ENCODE data around the gene OTOA.

OTOA gene

DNA sequence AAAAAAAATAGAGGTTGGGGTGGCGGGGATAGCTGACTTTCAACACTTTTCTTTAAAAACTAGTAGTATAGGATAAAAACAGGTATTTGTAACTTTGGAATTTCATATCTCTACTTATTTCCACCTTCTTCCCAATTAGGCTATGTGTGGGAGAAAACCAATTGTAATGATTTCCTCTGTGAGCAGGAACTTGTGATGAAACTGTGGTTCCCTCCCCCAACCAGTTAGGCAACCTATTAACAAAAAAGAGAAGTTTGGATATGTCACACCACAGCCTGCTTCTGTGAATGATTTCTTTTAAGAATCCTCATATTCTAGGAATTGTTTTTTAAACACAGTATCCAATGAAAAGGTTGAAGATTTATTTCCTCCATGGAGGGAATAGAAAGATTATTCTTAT lies 13.2 kb upstream of the OTOA start:
- H3K4me3 ChIP-seq (ENCODE audit: low read depth, low read length), result no peak overlapping the region
- DNase-seq (ENCODE audit: low read depth, low spot score), result no peak
- TF ChIP-seq, protein P1, sequence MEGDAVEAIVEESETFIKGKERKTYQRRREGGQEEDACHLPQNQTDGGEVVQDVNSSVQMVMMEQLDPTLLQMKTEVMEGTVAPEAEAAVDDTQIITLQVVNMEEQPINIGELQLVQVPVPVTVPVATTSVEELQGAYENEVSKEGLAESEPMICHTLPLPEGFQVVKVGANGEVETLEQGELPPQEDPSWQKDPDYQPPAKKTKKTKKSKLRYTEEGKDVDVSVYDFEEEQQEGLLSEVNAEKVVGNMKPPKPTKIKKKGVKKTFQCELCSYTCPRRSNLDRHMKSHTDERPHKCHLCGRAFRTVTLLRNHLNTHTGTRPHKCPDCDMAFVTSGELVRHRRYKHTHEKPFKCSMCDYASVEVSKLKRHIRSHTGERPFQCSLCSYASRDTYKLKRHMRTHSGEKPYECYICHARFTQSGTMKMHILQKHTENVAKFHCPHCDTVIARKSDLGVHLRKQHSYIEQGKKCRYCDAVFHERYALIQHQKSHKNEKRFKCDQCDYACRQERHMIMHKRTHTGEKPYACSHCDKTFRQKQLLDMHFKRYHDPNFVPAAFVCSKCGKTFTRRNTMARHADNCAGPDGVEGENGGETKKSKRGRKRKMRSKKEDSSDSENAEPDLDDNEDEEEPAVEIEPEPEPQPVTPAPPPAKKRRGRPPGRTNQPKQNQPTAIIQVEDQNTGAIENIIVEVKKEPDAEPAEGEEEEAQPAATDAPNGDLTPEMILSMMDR (IDR thresholded peaks at IDR 0.05; ENCODE audit: low read depth, low read length), result no peak
- in situ Hi-C loops (cut with HindIII; ENCODE audit: low sequenced_read_pairs), result no loop called here

DNA sequence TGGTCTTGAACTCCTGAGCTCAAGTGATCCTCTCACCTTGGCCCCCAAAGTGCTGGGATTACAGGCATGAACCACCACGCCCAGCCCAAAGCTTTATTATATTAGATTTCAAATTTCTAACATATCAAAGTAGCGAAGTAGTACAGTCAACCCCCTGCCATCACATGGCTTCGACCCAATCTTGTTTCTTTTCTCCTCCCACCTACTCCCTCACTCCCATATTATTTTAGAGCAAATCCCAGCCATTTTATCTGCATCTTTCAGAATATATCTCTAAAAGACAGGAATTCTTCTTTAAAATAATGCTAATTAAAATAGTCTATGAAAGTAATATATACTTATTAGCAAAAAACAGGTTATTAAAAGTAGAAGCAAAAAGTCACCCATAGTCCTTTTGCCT lies 12.3 kb upstream of the OTOA start:
- TF ChIP-seq, protein P1 (IDR thresholded peaks at IDR 0.05; ENCODE audit: low read depth, low read length), result no peak
- H3K4me3 ChIP-seq (ENCODE audit: low read depth, low read length), result no peak overlapping the region
- no peak for DNase-seq (ENCODE audit: low read depth, low spot score)
- in situ Hi-C loops (cut with HindIII; ENCODE audit: low sequenced_read_pairs), result no loop called here

DNA sequence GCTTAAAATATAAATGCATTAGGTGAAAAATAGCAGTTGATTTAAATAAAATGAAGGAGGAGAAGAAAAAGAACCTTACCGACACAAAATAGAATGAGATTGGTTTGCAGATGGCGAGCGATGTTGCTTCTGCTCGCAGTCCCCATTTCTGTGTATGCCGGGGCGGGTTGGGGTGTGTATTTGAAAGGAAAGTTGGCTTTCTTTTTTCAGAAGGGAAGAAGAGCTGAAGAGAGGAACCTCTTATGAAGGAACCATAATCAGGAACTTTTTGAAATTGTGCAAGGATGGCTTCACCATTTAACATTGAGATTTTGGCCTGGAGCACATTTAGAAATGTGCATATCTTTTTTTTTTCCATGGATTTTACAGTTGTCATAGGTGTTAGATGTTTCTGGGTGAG lies 11.3 kb upstream of the OTOA start, which contains the start of gene IGSF6:
Gene IGSF6, minus strand, starts transcription at position 156 of the 400 bp plus-strand sequence. Its CDS starts 10 bp downstream, at position 146.
- no peak for DNase-seq (ENCODE audit: low read depth, low spot score)
- H3K4me3 ChIP-seq (ENCODE audit: low read depth, low read length), result no peak within 1 kb of the TSS
- in situ Hi-C loops (cut with HindIII; ENCODE audit: low sequenced_read_pairs), result no loop called here
- TF ChIP-seq, protein P1 (IDR thresholded peaks at IDR 0.05; ENCODE audit: low read depth, low read length), result no peak

DNA sequence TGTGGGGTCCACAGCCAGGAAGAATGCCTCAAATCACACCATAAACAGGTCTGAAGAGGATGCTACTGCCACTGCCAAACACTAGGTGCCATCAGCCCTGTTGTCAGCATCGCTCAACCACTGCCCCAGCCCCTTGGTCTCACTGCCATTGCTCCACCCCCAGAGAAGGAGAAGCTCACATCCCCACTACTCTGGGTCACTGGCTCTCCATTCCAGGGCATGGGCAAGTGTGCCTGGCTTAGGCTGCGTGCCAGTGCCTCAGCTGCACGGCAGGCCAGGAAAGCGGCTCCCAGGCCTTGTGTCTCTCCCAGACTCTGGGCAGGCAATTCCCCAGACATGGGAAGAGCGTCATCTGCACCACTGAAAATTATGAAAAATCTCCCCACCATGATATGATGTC lies 10.2 kb upstream of the OTOA start:
- in situ Hi-C loops (cut with HindIII; ENCODE audit: low sequenced_read_pairs), result no loop called here
- H3K4me3 ChIP-seq (ENCODE audit: low read depth, low read length), result no peak overlapping the region
- no peak for DNase-seq (ENCODE audit: low read depth, low spot score)
- TF ChIP-seq, protein P1 (IDR thresholded peaks at IDR 0.05; ENCODE audit: low read depth, low read length), result no peak

DNA sequence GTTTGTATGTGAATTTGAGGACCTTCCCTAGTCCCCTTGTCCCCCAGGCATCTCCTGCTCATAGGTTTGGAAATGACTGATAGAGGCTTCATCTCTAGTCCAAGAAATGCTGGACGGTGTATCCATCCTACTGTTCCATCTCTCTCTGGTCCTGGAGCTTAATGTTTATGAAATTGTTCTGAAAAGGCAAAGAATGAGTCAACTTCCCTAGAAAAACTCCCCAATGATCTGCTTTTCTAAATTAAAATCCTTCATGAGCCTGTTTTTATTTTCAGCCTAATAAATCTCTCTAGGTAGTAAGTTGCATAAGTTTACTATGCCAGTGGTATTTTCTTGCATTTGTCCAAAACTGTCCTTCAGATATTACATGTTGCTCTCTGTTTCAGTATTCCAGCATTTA lies 9.3 kb upstream of the OTOA start:
- DNase-seq (ENCODE audit: low read depth, low spot score), result no peak
- in situ Hi-C loops (cut with HindIII; ENCODE audit: low sequenced_read_pairs), result no loop called here
- TF ChIP-seq, protein P1 (IDR thresholded peaks at IDR 0.05; ENCODE audit: low read depth, low read length), result no peak
- H3K4me3 ChIP-seq (ENCODE audit: low read depth, low read length), result no peak overlapping the region

DNA sequence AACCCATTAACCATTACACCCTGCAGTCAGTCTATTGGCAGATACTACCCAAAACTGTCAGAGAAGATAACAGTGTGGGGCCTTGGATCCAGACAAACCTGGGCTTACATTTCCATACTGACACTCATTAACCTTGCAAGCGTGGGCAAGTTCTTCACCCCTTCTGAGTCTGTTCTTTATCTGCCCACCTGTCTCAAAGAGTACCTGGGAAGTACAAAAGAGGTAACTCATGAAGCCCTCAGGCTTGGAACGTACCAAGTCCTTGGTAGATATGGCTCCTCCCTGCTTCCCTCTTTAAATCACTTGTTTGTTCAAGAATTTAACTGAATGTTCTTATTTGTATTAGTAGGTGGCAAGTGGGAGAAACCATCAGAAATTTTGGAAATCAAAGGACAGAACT lies 8.9 kb upstream of the OTOA start:
- H3K4me3 ChIP-seq (ENCODE audit: low read depth, low read length), result no peak overlapping the region
- DNase-seq (ENCODE audit: low read depth, low spot score), result no peak
- TF ChIP-seq, protein P1 (IDR thresholded peaks at IDR 0.05; ENCODE audit: low read depth, low read length), result no peak
- in situ Hi-C loops (cut with HindIII; ENCODE audit: low sequenced_read_pairs), result no loop called here
